SK-N-SH (cell line): ENCODE data around the gene TWNK. TPM values are rescaled to one million over a fixed set of nuclear protein-coding genes. Genes with fewer than 3 reads are reported as not detected.
A peak's percentile ranks its signal among the peaks of the same experiment; 100 is the strongest.

Source experiments
- CTCF ChIA-PET: fragments of 300-600, 350-600 bp; formaldehyde crosslinking; extraction: SDS; loops from one replicate; lab custom pipeline; 2021; lab: Yijun Ruan, JAX
- POLR2A ChIA-PET: fragments of 350-600 bp; sonication (Branson Sonifier 250); formaldehyde crosslinking; extraction: SDS; loops from one replicate; lab custom pipeline; 2020; ENCODE audit warnings: antibody characterized with exemption, inconsistent platforms; lab: Yijun Ruan, JAX
- DNase-seq: peaks from one replicate; pipeline ENCODE4 v3.0.0; 2012
- H2AFZ ChIP-seq: fragments of 200-600 bp; sonication (generic); 2 replicates; pipeline ENCODE4 v1.8.1; 2016; ENCODE audit warnings: antibody characterized with exemption, mild to moderate bottlenecking, low read depth
- H3F3A ChIP-seq: fragments of 200-600 bp; sonication (generic); replicated peaks from 2 replicates; pipeline ENCODE3; 2016; ENCODE audit warnings: antibody characterized with exemption, mild to moderate bottlenecking; ENCODE audit not compliant: insufficient read depth
- H3K27ac ChIP-seq, 2 experiments: fragments of 200-500 bp in 1 of 2; fragments of 200-600 bp in 1 of 2; sonication (Bioruptor generic) in 1 of 2; sonication (generic), shearing (Covaris generic) in 1 of 2; 2 replicates each; pipeline versions ENCODE4 v1.5.1 to v1.6.1; 2014 to 2016; ENCODE audit warnings: low read depth in 2 of 2, inconsistent platforms in 1 of 2, low read length in 1 of 2, mild to moderate bottlenecking in 1 of 2, mixed read lengths in 1 of 2
- H3K27me3 ChIP-seq: fragments of 200-600 bp; sonication (generic), shearing (Covaris generic); 2 replicates; pipeline ENCODE4 v1.6.1; 2016; ENCODE audit warnings: mixed run types; ENCODE audit not compliant: insufficient read depth
- H3K36me3 ChIP-seq, 2 experiments: fragments of 200-500 bp in 1 of 2; fragments of 200-600 bp in 1 of 2; sonication (Bioruptor generic) in 1 of 2; sonication (generic) in 1 of 2; replicated peaks in 1 of 2; 2 replicates each; pipeline versions ENCODE3 to v1.5.1; 2014 to 2016; ENCODE audit warnings: low read length in 1 of 2, mild to moderate bottlenecking in 1 of 2; ENCODE audit not compliant: insufficient read depth in 2 of 2, control insufficient read depth in 1 of 2
- H3K4me1 ChIP-seq, 2 experiments: fragments of 200-500 bp in 1 of 2; fragments of 200-600 bp in 1 of 2; sonication (Bioruptor generic) in 1 of 2; sonication (generic), shearing (Covaris generic) in 1 of 2; 2 replicates each; pipeline versions ENCODE4 v1.5.1 to v1.6.1; 2014 to 2016; ENCODE audit warnings: low read depth in 1 of 2, low read length in 1 of 2, mixed run types in 1 of 2; ENCODE audit not compliant: insufficient read depth in 2 of 2, control insufficient read depth in 1 of 2
- H3K4me2 ChIP-seq: fragments of 200-600 bp; sonication (generic), shearing (Covaris generic); 2 replicates; pipeline ENCODE4 v1.6.1; 2017; ENCODE audit warnings: mixed run types
- H3K4me3 ChIP-seq, 2 experiments: fragments of 200-500 bp in 1 of 2; fragments of 200-600 bp in 1 of 2; sonication (Bioruptor generic) in 1 of 2; sonication (generic), shearing (Covaris generic) in 1 of 2; 2 replicates each; pipeline versions ENCODE4 v1.5.1 to v1.8.1; 2014 to 2016; ENCODE audit warnings: low read depth in 2 of 2, inconsistent platforms in 1 of 2, low read length in 1 of 2, mild to moderate bottlenecking in 1 of 2, mixed read lengths in 1 of 2, moderate library complexity in 1 of 2
- H3K79me2 ChIP-seq: fragments of 200-600 bp; sonication (generic); 2 replicates; pipeline ENCODE4 v1.8.1; 2017; ENCODE audit warnings: mild to moderate bottlenecking; ENCODE audit not compliant: insufficient read depth
- H3K9ac ChIP-seq: fragments of 200-600 bp; sonication (generic); 2 replicates; pipeline ENCODE4 v1.6.1; 2017; ENCODE audit warnings: mixed run types
- H3K9me2 ChIP-seq: fragments of 200-600 bp; sonication (generic); 2 replicates; pipeline ENCODE4 v1.6.1; 2017; ENCODE audit warnings: mixed run types
- H3K9me3 ChIP-seq: fragments of 200-600 bp; sonication (generic); 2 replicates; pipeline ENCODE4 v1.6.1; 2017; ENCODE audit warnings: mixed run types, mild to moderate bottlenecking, moderate library complexity
- H4K20me1 ChIP-seq: fragments of 200-600 bp; sonication (generic); 2 replicates; pipeline ENCODE4 v1.6.1; 2017; ENCODE audit warnings: mild to moderate bottlenecking, mixed run types; ENCODE audit not compliant: insufficient read depth
- EP300 ChIP-seq, 2 experiments: IDR thresholded peaks; 2 replicates each; pipeline versions ENCODE4 v1.4.0 to v1.6.1; 2012; ENCODE audit warnings: borderline replicate concordance in 1 of 2, low read depth in 1 of 2, low read length in 1 of 2
- FOXJ3 ChIP-seq: sonication (generic); formaldehyde crosslinking; IDR thresholded peaks from 2 replicates; pipeline ENCODE4 v1.5.1; 2020; ENCODE audit warnings: mild to moderate bottlenecking, missing genetic modification reagents
- FOXM1 ChIP-seq: IDR thresholded peaks from 2 replicates; pipeline ENCODE4 v1.4.0; 2012; ENCODE audit warnings: low read depth, mild to moderate bottlenecking
- GABPA ChIP-seq: IDR thresholded peaks from 2 replicates; pipeline ENCODE4 v1.4.0; 2012; ENCODE audit warnings: low read depth, mild to moderate bottlenecking
- GATA2 ChIP-seq: sonication (generic); formaldehyde crosslinking; IDR thresholded peaks from 2 replicates; pipeline ENCODE4 v1.5.0; 2020; ENCODE audit warnings: mild to moderate bottlenecking, missing genetic modification reagents
- MEF2A ChIP-seq: IDR thresholded peaks from 2 replicates; pipeline ENCODE4 v1.4.0; 2012; ENCODE audit warnings: low read depth, borderline replicate concordance
- MXI1 ChIP-seq: IDR thresholded peaks from 2 replicates; pipeline ENCODE4 v1.6.1; 2012; ENCODE audit warnings: mild to moderate bottlenecking, low read depth, low read length, improper control_type of control experiment
- NRF1 ChIP-seq: IDR thresholded peaks from 2 replicates; pipeline ENCODE4 v1.6.1; 2012; ENCODE audit warnings: low read depth, mild to moderate bottlenecking, low read length
- PBX3 ChIP-seq: IDR thresholded peaks from 2 replicates; pipeline ENCODE4; 2012
- POLR2AphosphoS5 ChIP-seq: IDR thresholded peaks from 2 replicates; pipeline ENCODE4 v1.6.1; 2012; ENCODE audit warnings: low read depth, low read length
- RAD21 ChIP-seq: IDR thresholded peaks from 2 replicates; pipeline ENCODE4 v1.6.1; 2012; ENCODE audit warnings: mild to moderate bottlenecking, low read length
- RCOR1 ChIP-seq: fragments of 150-350 bp; IDR thresholded peaks from 2 replicates; pipeline ENCODE4 v1.6.1; 2017; ENCODE audit warnings: antibody characterized with exemption, low read length
- REST ChIP-seq: IDR thresholded peaks from 2 replicates; pipeline ENCODE4 v1.6.1; 2012; ENCODE audit warnings: mild to moderate bottlenecking, low read depth, low read length, moderate library complexity
- RFX5 ChIP-seq: IDR thresholded peaks from 2 replicates; pipeline ENCODE4 v1.6.1; 2012; ENCODE audit warnings: mild to moderate bottlenecking, improper control_type of control experiment, low read length
- RXRA ChIP-seq: IDR thresholded peaks from 2 replicates; pipeline ENCODE4 v1.4.0; 2012; ENCODE audit warnings: low read depth, mild to moderate bottlenecking, borderline replicate concordance
- SMC3 ChIP-seq: IDR thresholded peaks from 2 replicates; pipeline ENCODE4 v1.6.1; 2012; ENCODE audit warnings: low read depth, low read length, improper control_type of control experiment
- USF1 ChIP-seq: IDR thresholded peaks from 2 replicates; pipeline ENCODE4 v1.4.0; 2012; ENCODE audit warnings: low read depth, borderline replicate concordance
- YY1 ChIP-seq: IDR thresholded peaks from 2 replicates; pipeline ENCODE4 v1.4.0; 2012; ENCODE audit warnings: low read depth, mild to moderate bottlenecking
- WGBS: methylation state at CpG from one replicate; pipeline ENCODE4 v1.1.6; 2017; ENCODE audit warnings: low lambda C conversion rate; 5-methylcytosine and 5-hydroxymethylcytosine counted together
- polyA plus RNA-seq, 3 experiments: library from polyadenylated mRNA; depleted of rRNA; stranded (reverse); fragments of >200 nt; gene quantifications; 2 replicates each; pipeline ENCODE4 v1.2.3, GENCODE V29; 2012

Gene TWNK
- polyA plus RNA-seq, 1 of the 3 experiments (the other 2 are of a cell fraction) = 16.4 TPM

GRCh38 chr10:100970076-100970913 lies 17.0 kb upstream of the TWNK start:
- H3K4me3 ChIP-seq = peak overlapping the region; percentile 79 to 82
- H3K9ac ChIP-seq = peak overlapping the region; percentile 61; the same call in 1 of the 2 replicates
- no peaks in the 10 kb centered on the region for H3K9me3 ChIP-seq
- H3F3A ChIP-seq = peaks cover 3% of the 10 kb centered on the region
- peak overlapping the region; percentile 99 for H3K4me2 ChIP-seq
- H3K4me1 ChIP-seq = peaks cover 4 to 19% of the 10 kb centered on the region in 2 experiments; a peak in 2 of 4 replicates
- peak; percentile 70 for DNase-seq
- H3K27ac ChIP-seq = no peak overlapping the region
- WGBS = 35% methylated on average over 12 of the region's 13 CpGs
- 0 out of 2 replicates have a peak overlapping the region, but pooled peaks have one; percentile 81 for H2AFZ ChIP-seq
- CTCF ChIA-PET = interaction anchor here (0.5 to 3.4 kb wide), 6 partner anchors 13 to 227 kb away, joined by 3 to 24 read pairs (median 4); no protein-coding TSS in a partner anchor
- H3K36me3 ChIP-seq = peaks cover 5 to 18% of the 10 kb centered on the region in 2 experiments
- H3K27me3 ChIP-seq = no peaks in the 10 kb centered on the region
- H4K20me1 ChIP-seq = no peaks in the 10 kb centered on the region
- POLR2A ChIA-PET = no interaction called here
- H3K9me2 ChIP-seq = no peaks in the 10 kb centered on the region
- H3K79me2 ChIP-seq = no peaks in the 10 kb centered on the region
- TF ChIP-seq GABPA (no peak), FOXJ3 (CRISPR knock-in tag) (0 out of 2 replicates have a peak, but pooled peaks have one; percentile 9)

GRCh38 chr10:100970914-100971811 lies 16.2 kb upstream of the TWNK start:
- H3K27me3 ChIP-seq = no peaks in the 10 kb centered on the region
- H3K9me3 ChIP-seq = no peaks in the 10 kb centered on the region
- no peak overlapping the region for H3K27ac ChIP-seq
- H3K4me1 ChIP-seq = peaks cover 4 to 19% of the 10 kb centered on the region in 2 experiments; a peak in 2 of 4 replicates
- ChIA-PET POLR2A (interaction anchor here (0.9 kb wide), 1 partner anchor 10 kb away, joined by 3 read pairs; no protein-coding TSS in a partner anchor), CTCF (interaction anchor here (0.7 kb wide), 1 partner anchor 40 kb away, joined by 3 read pairs; no protein-coding TSS in a partner anchor)
- H3K4me3 ChIP-seq = no peak overlapping the region
- peaks cover 0 to 9% of the 10 kb centered on the region in 2 experiments for H3K36me3 ChIP-seq
- WGBS = 75% methylated on average over 4 of the region's 4 CpGs
- H3F3A ChIP-seq = peaks cover 3% of the 10 kb centered on the region
- H3K4me2 ChIP-seq = no peak overlapping the region
- no peaks in the 10 kb centered on the region for H3K9me2 ChIP-seq
- no peak overlapping the region for H3K9ac ChIP-seq
- DNase-seq = no peak
- no peaks in the 10 kb centered on the region for H3K79me2 ChIP-seq
- no peak overlapping the region for H2AFZ ChIP-seq
- no peaks in the 10 kb centered on the region for H4K20me1 ChIP-seq
- TF ChIP-seq RXRA (no peak), RCOR1 (no peak), YY1 (no peak), RAD21 (no peak), FOXM1 (no peak), NRF1 (no peak), RFX5 (no peak), EP300 (IDR thresholded peaks at IDR 0.05; ENCODE audit: borderline replicate concordance in 1 of 2, low read depth in 1 of 2, low read length in 1 of 2) (no peak), POLR2AphosphoS5 (no peak), REST (no peak), PBX3 (no peak), SMC3 (no peak), GABPA (no peak), MXI1 (no peak), USF1 (no peak), MEF2A (no peak), GATA2 (CRISPR knock-in tag) (no peak)
